Ureter (tissue), 1 donor: Measurements from ENCODE around the gene SMG9. TPM values are rescaled to one million over a fixed set of nuclear protein-coding genes. Genes with fewer than 3 reads are reported as not detected.

Experiments
- DNase-seq: peaks from one replicate; pipeline ENCODE4 v3.0.0-alpha.2; 2020; ENCODE audit warnings: low spot score
- total RNA-seq: library from RNA; stranded (reverse); gene quantifications from one replicate; pipeline ENCODE4 v1.2.4, GENCODE V29; 2023
- donor health status: DM: yes; HTN: yes; CAD: no.

SMG9 gene, protein sequence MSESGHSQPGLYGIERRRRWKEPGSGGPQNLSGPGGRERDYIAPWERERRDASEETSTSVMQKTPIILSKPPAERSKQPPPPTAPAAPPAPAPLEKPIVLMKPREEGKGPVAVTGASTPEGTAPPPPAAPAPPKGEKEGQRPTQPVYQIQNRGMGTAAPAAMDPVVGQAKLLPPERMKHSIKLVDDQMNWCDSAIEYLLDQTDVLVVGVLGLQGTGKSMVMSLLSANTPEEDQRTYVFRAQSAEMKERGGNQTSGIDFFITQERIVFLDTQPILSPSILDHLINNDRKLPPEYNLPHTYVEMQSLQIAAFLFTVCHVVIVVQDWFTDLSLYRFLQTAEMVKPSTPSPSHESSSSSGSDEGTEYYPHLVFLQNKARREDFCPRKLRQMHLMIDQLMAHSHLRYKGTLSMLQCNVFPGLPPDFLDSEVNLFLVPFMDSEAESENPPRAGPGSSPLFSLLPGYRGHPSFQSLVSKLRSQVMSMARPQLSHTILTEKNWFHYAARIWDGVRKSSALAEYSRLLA
- total RNA-seq = 60.6 TPM

DNA sequence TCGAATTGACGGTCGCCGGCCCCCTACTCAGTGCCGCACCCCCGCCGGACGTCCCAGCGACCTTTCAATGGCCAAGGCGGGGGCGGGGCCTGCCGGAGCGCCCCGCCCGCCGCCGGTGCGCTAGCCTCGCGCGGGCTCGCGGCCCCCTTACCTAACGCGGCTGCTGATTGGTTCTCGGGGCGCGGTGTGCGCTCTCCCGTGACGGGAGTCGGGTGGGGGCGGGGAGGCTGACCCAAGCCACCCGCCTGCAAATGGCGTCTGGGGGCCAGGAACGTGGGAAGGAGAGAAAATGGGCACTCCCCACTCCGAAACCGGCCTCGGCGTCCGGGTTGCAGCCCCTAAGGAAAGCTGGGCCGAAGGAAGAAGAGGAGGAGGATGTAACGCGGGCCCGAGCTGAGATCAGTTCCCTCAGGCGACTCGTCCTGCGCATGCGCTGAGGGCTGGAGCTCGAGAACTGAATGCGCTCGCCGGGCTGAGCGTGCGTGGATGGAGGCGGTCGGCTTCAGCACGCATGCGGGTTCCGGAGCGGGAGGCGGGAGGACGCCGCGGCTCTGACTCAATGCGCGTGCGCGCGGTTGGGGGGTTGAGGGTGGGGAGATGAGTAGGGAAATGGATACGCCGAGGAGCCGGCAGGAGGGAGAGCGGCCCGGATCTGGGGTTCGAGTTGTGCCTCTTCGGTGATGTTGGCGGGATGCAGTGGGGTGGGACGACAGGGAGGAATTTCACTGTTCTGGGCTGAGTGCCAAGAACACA lies at the start of gene SMG9:
Gene SMG9, minus strand, starts transcription at position 460 of the 753 bp plus-strand sequence. CDS start 4,221 bp downstream, outside the sequence.
- peak; percentile 98 for DNase-seq

DNA sequence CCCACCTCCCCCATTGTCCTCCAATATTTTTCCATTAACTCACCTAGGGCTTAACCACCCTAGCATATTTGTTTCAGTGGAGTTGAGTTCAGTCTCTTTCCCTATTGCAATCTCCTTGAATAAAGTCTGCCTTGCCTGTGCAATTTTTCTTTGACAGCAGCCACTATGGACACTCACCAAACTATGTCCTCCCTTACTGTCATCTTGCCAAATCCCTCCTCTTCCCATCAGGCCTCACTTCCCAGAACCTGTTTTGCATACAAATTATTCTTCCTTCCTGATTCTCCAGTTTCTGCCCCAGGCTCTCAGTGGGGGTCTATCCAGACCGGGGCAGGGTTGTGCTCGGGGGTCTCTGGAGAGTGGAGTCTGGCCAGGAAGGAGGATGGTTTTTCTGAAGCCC lies 49.7 kb upstream of the SMG9 start:
- DNase-seq = no peak

DNA sequence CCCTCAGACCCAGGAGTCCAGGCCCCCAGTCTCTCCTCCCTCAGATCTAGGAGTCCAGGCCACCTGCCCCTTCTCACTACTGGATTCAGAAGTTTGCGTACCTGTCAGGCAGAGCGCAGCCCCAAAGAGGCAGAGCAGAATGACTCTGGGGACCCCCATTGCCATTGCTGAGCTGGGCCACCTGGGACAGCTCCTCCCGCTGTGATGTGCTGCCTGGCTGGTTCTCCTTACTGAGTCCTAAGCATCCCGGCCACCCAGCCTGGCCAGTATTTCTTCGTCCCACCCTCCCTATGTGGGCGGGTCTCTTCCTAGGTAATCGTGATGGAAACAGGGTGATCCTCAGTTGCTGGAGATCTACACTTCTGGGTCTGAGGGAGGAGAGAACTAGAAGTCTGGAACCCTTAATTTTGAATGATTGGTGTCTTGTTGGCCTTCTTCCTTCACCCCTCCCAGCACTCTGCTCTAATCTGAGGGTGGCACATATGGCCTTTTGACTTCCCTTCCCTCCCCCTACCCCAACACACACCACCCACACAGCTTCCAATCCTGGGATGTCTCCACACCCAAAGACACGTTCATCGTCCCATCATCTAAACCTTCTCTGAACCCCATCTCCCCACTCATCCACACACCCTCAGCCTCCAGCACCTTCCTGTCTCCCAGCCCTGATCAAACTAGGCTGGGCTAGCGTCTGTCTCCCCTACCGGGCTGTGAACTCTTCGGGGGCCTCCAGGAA lies 47.6 kb upstream of the SMG9 start, which contains the start of gene LYPD5:
Gene LYPD5, minus strand, starts transcription at position 232 of the 736 bp plus-strand sequence. Its CDS starts 67 bp downstream, at position 165.
- DNase-seq = no peak

DNA sequence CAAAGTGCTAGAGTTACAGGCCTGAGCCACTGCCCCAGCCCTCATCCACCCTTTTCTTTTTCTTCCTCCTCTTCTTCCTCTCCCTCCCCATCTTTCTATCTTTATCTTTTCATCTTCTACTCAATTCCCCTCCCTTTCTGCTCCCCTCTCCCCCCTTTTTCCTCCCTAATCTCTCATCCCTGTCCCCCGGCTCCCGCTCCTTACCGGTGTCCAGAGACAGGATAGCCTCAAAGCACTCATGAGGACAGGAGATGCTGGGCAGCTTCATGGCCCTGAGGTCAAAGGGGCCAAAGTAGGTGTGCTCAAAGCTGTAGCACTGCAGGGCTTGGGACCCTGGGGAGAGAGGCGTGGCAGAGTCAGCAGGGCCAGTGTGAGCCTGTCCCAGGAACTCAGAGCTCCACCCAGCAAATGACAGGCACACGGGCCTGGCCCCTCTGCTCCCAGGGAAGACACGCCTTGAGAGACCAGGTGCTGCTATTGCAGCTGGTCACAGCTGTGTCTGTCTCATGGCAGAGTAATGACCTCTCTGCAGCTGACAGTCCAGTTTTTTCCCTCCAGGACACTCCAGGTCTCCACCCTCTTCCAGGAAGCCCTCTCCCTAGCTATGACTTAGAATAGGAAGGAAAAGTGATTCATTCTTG lies 44.9 kb upstream of the SMG9 start:
- DNase-seq = no peak

DNA sequence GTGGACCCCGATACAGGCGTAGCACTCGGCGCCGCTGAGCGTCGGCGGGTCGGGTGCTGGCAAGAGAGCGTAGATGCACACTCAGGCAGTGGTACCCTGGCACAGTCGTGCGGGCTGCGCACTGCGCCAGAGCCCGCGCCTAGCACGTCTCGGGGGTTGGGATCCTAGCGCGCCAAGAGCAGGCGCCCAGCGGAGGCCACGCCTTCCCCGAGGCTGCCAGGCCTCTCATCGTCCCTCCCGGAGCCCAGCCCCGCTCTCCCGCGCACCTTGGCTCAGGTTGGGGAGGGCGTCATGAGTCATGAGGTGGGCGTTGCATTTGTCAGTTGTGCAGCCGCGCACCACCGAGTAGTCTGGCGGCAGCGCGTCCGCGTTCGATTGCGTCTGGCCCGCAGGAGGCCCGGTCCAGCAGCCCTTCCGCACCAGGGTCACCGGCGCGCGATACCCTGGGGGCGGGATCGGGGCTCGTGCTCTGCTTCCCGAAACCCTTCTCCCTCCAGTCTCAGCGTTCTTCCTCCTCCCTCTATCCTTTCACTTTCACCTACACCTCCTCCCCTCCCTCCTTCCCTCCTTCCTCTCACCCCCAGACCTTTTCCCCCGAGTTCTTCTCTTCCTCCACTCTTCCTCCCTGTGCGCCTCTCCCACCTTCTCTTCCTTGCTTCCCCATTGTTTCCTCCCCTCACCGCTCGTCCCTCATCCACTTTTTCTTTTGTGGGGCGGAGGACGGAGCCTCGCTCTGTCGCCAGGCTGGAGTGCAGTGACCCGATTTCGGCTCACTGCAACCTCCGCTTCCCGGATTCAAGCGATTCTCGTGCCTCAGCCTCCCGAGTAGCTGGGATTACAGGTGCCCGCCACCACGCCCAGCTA lies 44.0 kb upstream of the SMG9 start:
- DNase-seq = peak; percentile 76

DNA sequence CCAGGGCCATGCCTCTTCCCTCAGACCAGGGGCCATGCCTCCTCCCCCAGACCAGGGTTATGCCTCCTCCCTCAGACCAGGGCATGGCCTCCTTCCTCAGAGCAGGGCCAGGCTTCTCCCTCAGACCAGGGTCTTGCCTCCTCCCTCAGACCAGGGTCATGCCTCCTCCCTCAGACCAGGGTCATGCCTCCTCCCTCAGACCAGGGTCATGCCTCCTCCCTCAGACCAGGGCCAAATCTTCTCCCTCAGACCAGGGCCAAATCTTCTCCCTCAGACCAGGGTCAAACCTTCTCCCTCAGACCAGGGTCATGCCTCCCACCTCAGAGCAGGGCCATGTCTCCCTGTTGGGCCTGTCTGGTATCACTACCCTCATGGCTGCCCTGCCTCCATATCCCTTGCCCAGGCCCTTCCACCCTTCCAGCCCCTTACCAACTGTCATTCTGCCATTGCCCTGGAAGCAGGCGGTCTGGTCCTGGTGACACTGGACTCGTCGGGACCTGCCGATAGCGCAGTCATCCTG lies 43.3 kb upstream of the SMG9 start:
- no peak for DNase-seq

DNA sequence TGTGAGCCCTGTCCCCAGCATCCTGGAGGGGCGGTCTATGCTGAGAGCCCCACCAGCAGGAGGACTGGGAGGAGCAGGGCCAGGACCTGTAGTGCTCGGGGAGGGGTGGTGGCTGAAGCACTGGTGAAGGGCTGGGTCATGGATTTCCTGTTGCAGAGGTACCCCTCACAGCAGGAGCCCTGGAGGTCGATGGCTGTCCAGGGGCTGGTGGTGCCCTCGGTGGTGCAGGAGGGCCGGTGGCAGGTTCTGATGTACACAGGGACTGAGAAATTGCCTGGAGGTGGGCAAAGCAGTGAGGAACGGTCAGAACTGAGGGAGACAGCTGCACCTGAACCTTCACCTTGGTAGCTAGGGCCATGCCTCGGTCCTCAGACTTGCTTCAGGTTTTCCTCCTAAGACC lies 42.8 kb upstream of the SMG9 start:
- no peak for DNase-seq

DNA sequence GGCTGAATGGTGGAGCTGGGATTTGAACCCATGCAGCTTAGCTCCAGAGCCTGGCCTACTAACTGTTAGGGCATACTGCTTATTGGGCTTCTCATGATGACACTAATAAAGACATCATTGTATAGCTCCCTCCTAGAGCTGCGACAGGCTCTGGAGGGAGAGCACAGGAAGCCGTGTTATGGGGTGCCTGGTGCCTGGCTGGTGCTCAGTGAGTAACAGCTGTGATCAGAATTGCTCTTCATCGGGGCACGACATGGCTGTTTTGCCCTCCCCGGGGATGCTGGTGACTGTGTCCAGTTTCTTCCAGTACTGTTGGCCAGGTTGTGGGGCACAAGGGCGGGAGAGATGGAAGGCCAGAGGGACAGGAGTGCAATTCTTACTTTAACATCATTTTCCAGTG lies 42.4 kb upstream of the SMG9 start:
- no peak for DNase-seq

DNA sequence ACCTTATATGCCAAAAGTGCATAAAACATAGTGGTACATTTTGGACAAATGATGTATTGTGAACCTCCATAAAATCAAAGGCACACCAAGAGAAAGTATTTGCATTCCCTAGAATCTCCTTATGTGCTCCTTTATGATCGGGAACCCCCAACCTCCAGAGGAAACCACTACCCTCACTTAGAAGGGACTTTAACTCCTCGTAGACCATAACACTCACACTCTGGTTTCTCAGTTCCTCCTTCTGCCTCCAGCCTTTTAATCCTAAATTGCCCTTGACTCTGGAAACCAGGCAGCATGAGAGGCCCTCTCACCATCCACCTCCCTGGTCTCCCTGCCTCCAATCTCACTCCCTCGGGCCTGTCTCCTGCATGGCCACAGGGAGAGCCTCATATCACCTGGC lies 35.8 kb upstream of the SMG9 start:
- DNase-seq = no peak

DNA sequence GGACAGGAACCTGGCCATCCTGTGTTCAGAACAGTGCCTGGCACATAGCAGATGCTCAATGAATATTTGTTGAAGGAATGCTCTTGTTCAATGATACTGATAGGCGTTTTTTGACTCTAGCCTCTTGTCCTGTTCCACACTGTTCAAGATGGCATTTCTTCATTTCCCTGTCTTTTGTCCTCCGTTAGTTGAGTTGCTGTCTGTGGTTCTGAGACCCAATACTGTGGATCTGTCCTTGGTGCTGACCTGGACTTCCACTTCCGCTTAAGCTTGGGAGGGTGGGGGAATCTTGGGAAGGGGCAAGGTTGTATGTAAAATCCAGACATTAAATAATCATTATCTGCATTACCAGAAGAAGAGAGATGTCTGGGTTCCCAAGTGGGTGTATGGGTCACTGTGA lies 34.3 kb upstream of the SMG9 start:
- DNase-seq = no peak

DNA sequence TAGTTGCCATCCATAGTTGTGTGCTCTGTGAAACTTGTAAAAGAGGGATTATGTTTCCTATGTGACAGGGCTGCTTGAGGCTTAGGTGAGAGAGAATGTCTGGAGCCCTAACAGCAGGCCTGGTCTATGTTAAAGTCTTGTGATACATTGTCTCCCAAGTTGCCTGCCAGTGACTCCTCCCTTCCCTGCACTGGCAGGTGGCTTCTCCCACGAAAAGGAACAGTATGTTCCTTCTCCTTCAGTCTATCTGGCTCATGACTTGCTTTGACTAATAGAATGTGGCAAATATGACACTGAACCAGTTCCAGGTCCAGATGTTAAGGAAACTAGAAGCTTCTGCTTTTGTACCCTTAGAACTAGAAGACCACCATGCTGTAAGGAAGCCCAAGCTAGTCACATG lies 31.9 kb upstream of the SMG9 start:
- DNase-seq = no peak

DNA sequence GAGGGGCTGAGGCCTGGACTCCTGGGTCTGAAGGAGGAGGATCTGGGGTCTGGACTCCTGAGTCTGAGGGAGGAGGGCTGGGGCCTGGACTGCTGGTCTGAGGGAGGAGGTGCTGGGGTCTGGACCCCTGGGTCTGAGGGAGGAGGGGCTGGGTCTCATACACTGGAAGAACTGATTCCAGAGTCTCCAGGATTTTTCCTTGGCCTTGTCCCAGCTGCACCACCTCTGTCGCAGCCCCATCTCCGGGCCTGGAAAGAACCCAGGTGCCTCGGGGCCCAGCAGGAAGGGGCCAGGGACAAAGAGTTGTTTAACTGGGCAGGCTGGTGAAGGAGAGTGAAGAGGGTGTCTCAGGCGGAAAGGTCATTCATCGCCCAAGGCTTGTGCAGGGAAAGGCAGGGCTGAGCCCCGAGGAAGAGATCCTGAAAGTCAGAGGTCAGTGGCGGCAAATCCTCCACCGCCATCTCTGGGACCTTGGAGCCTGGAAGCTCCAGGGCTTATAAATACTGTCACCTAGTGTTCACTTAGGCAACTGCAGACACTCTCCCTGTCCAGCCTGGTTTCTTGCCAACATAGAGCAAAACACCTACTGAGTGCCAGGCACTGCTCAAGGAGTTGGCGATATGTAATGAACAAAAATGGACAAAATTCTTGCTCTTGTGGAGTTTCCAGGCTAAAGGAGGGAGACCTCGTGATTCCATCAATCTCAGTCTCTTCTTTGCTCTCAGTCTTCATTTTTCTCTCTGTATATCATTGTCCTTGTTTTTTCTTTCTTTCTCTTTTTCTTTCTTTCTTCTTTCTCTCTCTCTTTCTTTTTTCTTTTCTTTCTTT lies 30.4 kb upstream of the SMG9 start:
- no peak for DNase-seq

DNA sequence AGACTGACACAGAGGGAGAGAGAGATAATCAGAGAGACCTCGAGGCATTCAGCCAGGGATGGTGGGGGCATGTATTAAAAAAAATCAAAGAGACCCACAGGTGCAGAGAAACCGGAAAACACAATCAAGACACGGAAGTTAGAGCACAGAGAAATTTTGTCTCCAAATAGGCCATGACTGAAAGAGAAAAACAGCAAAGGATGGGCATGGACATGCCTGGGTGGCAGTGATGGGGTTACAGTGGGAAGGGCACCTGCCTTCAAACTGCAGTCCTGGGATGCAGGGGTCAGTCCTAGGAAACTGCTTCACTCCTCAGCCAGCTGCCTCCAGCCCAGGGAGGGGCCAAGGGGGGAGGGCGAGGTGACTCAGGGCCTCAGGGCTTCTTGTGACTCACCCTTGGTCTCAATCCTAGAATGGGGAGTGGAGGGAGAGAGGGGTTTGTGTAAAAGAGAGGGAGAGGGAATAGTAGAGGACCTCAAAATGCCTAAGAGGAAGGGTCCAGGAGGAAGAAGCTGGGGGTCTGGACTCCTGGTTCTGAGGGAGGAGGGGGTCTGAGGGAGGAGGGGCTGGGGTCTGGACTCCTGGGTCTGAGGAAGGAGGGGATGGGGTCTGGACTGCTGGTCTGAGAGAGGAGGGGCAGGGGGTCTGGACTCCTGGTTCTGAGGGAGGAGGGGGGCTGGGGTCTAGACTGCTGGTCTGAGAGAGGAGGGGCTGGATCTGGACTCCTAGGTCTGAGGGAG lies 29.6 kb upstream of the SMG9 start:
- DNase-seq = no peak

DNA sequence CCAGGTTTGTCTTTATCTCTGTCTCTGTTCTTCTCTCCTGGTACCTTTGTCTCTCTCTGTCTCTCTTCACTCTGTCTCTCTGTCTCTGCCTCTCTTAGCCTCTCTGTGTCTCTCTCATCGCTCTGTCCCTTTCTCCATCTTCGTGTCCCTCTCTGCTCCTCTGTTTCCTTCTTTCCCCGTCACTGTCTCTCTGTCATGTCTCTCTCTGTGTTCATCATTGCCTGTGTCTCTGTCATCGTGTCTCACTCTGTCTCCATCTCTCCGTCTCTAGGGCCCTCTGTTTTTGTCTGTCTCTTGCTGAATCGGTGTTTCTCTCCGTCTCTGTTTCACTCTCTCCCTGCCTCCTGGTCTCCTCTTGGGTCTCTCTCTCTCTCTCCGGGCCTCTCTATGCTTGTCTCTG lies 28.9 kb upstream of the SMG9 start:
- DNase-seq = no peak

DNA sequence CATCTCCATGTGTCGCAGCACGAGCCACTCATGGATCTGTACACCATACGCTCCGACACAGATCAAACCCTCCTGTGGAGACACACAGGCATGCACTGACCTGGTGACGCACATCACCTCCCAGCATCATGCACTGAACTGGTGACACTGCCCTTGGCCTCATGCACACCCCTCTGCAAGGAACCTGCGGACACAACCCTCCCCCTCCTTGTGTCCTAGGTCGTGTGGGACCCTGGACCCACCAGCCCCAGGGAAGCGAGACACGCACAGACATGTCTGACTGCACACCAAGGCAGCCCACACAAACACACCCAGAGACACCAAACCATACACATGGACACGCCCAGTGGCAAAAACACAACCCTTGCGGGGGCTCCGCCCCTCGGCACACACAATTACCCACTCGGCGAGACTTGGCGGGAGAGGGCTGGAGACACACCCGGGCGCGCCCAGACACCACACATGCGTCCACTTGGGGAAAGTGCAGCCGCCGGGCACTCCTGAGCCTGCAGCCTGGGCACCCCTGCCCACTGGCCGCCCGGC lies 28.0 kb upstream of the SMG9 start:
- DNase-seq = no peak

DNA sequence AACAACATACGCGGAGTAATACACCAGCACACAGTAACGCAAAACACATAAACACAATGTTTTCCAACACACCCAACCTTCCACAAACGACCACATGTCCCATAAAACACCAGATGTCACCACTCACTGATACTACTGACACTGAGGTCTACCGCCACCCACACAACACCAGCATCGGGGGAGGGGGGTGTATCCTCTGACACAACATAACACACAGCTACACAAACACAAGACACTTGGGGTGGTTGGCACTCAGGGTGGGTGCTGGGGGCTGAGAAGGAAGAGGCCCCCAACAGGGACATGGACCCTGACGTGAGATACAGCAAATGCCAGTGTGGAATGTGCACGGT lies 27.5 kb upstream of the SMG9 start:
- DNase-seq = no peak

DNA sequence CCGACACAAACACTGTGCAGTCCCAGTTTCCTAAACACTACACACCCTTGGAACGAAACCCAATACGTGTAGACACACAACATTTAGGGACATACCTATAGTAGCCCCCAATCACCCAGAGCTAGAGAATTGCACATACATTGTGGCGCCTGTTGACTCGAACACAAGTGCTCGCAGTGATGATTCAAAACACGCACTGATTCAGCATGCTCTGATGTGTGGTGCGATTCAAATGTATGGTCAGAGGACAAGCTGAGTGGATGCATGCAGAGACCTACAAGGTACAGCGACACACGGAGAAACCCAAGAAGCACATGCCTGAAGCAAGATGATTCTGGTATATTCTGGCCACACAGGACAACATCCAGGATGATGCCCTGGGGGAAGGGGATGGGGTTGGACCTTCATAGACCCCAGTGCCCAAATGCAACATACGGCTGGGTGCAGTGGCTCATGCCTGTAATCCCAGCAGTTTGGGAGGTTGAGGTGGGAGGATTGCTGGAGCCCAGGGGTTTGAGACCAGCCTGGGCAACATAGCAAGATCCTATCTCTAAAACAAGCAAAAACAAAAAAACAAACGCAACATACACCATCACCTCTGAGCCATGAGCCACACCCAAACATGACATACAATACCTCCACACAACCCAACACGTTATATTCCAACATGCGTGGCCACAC lies 27.0 kb upstream of the SMG9 start:
- DNase-seq = no peak
